Stromal cell of bone marrow (primary cell): ENCODE data around the gene SCUBE1.
"Not testable (repeated sequence)": the region's sequence is repeated elsewhere in the genome, so short reads cannot be mapped to it uniquely, and the experiment has no call there.

Experiments used
- DNase-seq: peaks from one replicate; pipeline ENCODE4 v3.0.0-alpha.2; 2012; ENCODE audit warnings: low read depth

SCUBE1 gene

GRCh38 chr22:43356881-43357280 lies 13.7 kb upstream of the SCUBE1 start:
- no peak for DNase-seq

GRCh38 chr22:43355688-43356087 lies 12.5 kb upstream of the SCUBE1 start:
- not testable (repeated sequence) for DNase-seq

- no peak for DNase-seq
Measured at GRCh38 chr22:43351966-43352345, 8.8 kb upstream of the SCUBE1 start.

- no peak for DNase-seq
Measured at GRCh38 chr22:43349636-43350035, 6.5 kb upstream of the SCUBE1 start.

- no peak for DNase-seq
Measured at GRCh38 chr22:43346521-43346929, 3.4 kb upstream of the SCUBE1 start.

GRCh38 chr22:43345761-43346301 lies 2.7 kb upstream of the SCUBE1 start:
- DNase-seq: no peak

GRCh38 chr22:43345356-43345755 lies 2.2 kb upstream of the SCUBE1 start:
- no peak for DNase-seq

- DNase-seq: no peak
Measured at GRCh38 chr22:43344520-43344787, 1.3 kb upstream of the SCUBE1 start.

- no peak for DNase-seq
Measured at GRCh38 chr22:43343670-43344519, 723 bp upstream of the SCUBE1 start.

- DNase-seq: no peak
Measured at GRCh38 chr22:43342347-43343261, 568 bp downstream of the SCUBE1 start.

- no peak for DNase-seq
Measured at GRCh38 chr22:43341565-43341964, 1.6 kb downstream of the SCUBE1 start.

GRCh38 chr22:43338766-43339345 lies 4.3 kb downstream of the SCUBE1 start:
- no peak for DNase-seq

GRCh38 chr22:43337946-43338345 lies 5.2 kb downstream of the SCUBE1 start:
- DNase-seq: no peak

- peak; percentile 7 for DNase-seq
Measured at GRCh38 chr22:43337385-43337784, 5.8 kb downstream of the SCUBE1 start.

GRCh38 chr22:43334378-43334777 lies 8.8 kb downstream of the SCUBE1 start:
- no peak for DNase-seq

GRCh38 chr22:43333978-43334377 lies 9.2 kb downstream of the SCUBE1 start:
- DNase-seq: no peak

GRCh38 chr22:43333156-43333555 lies 10.0 kb downstream of the SCUBE1 start:
- no peak for DNase-seq

GRCh38 chr22:43331698-43332097 lies 11.5 kb downstream of the SCUBE1 start:
- DNase-seq: no peak

- no peak for DNase-seq
Measured at GRCh38 chr22:43331069-43331451, 12.1 kb downstream of the SCUBE1 start.

GRCh38 chr22:43330178-43331068 lies 12.7 kb downstream of the SCUBE1 start:
- no peak for DNase-seq

- no peak for DNase-seq
Measured at GRCh38 chr22:43329061-43329460, 14.1 kb downstream of the SCUBE1 start.

- DNase-seq: no peak
Measured at GRCh38 chr22:43327157-43327438, 16.1 kb downstream of the SCUBE1 start.
